HG03558 (cell line): ENCODE measurements around the gene ANKRD22.

Experiments
- ATAC-seq: cut with Tn5 transposase; IDR thresholded peaks from one replicate; pipeline ENCODE4 v1.9.1; 2021; ENCODE audit warnings: moderate number of reproducible peaks; ENCODE audit not compliant: unreplicated experiment; ENCODE audit errors: extremely low read depth

The ANKRD22 gene

GRCh38 chr10:88803641-88804040, 48.0 kb downstream of the ANKRD22 start:
- no peak for ATAC-seq

DNA sequence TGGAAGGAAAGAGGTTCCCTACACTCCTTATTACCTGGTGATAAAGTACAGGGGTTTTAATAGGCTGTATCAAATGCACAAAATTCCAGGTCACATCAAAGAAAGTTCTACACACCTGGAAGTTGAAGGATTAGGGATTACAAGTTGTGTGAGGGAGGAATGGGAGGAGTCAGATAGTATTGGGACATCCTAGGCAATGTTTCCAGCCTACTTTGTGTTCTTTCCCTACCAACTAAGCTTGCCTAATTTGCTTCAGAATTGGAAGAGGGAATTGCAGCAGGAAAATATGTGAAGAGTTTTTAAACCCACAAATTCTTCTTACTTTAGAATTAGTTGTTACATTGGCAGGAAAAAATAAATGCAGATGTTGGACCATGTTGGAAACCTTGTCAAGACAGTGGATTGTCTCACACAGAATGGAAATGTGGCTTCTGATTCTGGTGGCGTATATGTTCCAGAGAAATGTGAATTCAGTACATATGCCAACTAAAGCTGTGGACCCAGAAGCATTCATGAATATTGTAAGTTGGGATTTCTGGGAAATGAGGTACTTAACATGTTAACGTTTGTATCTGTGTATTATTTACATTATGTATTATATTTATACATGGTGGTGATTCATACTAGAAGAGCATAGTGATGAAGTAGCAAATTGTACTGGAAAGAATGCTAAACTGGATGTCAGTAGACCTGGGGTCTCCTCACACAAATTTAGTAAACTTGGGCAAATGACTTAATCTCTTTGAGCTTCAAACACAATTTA, 48.9 kb downstream of the ANKRD22 start, which contains the start of gene LIPM:
Gene LIPM (plus strand): TSS at position 208 of the 763 bp plus-strand sequence. CDS start 167 bp downstream, at position 375.
- ATAC-seq = no peak

DNA sequence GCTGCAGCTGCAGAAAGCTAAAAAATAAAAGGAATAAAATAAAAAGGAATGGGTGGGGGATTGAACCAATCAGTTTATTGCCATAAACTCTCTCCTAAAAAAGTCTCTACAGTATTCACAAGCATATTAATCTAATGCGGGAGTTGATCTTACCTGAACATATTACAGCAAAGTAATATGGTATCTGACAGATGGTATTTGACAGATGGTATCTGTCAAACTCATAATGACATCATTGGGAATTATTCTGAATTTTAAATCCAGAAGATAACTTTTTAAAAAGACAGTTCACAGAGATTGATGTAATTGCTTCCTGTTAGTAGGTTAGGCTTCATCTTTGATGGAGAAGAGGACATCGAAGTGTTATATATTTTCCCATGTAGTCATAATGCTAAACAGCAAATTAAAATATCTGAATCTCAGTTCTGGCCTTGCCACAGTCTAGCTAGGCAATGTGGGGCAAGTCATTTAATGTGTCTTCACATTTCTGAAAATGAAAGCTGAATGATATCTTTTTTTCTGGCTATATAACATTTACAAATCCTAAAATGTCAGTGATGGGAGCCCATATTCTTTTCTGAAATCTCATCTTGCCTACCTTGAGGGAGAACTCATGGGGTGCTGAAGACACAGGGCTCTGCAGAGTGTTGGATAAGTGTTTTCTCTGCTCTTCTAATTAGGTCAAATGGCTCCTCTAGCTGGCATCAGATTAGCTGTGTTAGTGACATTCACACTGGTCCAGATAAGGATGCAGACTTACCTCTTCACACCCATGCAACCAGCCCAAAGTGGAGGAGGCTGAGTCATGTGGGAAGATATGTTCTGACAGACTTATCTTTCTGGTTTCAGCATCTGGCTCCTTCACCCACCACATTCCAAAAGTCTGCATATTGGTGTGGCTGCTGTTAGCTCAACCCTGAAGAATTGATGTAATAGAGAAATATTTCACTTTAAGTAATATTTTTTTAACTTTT, 51.2 kb downstream of the ANKRD22 start:
- no peak for ATAC-seq

DNA sequence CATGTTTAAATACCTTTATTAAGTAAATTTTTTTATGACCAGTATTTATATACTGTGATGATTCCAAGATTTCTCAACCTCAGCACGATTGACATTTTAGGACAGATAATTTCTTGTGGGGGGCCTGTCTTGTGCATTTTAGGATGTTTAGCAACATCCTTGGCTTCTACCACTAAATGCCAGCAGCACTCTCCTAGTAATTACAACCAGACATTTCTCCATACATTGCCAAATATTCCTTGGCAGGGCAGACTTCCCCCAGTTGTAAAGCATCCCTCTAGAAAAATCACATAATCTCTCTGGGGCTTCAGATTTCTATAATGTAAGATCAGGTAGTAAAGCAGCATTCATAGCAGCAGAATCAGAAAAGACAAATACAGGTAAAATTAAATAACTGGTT, 56.9 kb downstream of the ANKRD22 start:
- ATAC-seq = no peak

GRCh38 chr10:88793712-88794299, 57.8 kb downstream of the ANKRD22 start:
- ATAC-seq = peak; percentile 42

DNA sequence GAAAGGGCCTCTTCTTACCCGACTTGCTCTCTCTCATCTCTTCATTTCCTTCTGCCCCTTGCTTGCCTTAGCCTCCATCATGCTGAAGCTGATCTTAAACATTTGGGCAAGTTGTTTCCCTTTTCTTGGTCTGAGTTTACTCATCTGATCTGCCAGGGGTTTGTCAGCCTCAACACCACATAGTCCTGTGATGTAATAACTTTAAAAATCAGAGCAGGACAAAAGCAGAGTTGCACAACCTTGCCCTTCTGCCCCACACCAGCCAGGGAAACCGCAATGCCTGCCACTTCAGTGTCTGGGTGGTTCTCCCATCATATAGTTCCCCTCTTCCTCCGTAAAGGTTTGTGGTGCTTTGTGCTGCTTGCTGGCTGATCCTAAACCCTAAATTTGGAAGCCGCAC, 59.0 kb downstream of the ANKRD22 start:
- ATAC-seq = no peak

- ATAC-seq = no peak
Observed at GRCh38 chr10:88791924-88792323, 59.7 kb downstream of the ANKRD22 start.

- ATAC-seq = no peak
Observed at GRCh38 chr10:88788924-88789323, 62.7 kb downstream of the ANKRD22 start.

DNA sequence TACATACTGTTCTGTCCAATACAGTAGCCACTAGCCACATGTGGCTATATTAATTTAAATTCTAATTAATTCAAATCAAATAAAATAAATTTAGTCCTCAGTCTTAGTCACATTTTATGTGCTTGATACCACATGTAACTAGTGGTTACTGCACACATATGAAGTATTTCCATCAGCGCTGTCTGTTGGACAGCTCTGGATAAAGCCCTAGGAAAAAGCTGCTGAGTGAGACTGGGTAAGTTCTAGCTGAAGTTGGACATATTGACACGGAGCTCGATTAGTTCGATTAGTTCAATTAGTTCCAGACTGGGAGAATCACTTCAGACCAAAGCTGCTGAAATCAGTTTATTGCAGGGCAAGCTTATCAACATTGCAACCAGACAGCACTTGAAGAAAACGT, 64.2 kb downstream of the ANKRD22 start:
- no peak for ATAC-seq

DNA sequence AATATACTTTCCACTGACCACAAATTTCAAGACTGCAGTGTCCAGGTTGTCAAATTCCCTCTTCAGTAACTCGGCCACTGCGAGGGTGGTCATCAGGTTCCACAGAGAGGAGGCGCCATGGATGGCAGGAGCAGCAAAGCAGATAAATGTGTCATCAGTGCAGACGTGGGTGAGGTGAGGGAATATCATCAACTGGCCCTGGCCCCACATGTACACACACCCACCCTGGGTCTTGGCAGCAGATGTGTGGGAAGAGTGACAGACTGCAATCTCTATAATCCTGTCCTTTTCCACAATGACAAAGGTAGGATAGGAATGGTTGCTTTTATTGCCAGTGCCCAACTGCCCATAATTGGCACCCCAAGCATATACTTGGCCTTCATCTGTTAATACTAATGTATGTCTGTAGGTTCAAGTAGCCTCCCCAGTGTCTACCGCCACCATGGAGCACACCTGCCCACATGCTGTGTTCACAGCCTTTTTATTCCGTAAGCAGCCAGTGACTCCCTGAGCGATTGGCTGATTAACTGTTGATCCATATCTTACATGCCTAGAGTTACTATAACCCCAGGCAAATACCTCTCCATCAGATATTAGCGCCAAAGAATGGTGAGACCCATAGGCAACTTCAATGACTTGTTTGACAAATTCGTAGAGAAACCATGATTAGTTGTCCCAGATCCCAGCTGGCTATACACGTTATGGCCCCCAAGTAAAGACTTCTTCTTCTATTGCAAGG, 65.4 kb downstream of the ANKRD22 start:
- no peak for ATAC-seq

DNA sequence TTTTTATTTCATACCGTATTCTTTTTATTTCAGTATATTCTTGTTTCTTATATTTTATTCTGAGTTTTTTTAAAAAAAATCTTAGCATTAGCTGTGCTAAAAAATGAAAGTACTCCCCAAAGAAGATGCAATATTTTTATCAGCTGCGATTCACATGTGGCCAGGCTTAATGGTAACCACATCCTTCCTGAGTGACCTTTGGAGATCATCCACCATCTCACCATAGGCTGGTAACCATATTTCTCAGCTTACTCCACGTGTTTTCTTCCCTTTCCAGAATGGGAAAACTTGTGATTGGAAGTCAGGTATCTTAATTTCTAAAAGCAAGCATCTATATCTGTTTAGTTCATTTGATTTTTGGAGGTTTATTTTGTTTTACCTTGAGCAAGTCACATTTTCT, 67.9 kb downstream of the ANKRD22 start:
- no peak for ATAC-seq

DNA sequence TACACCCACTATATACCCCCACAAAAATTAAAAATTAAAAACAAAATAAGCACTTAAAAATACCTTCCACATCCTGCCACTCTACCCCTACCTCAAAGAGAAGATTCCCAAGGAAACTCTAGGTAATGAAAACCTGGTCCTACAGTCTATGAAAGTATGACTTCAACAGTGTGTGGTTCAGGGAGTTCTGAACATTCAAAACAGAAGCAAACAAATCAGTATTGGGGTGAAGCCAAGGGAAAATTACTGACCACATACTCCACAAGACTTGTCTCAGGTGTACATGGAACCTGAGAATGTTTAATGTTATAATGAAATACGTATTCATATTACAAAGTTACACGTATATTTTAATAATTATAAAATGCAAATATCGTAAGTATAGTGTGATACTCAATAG, 69.4 kb downstream of the ANKRD22 start:
- ATAC-seq = no peak

- no peak for ATAC-seq
Observed at GRCh38 chr10:88781206-88781605, 70.4 kb downstream of the ANKRD22 start.
